A549 (cell line): ENCODE measurements around the gene PSMA4. TPM values are rescaled to one million over a fixed set of nuclear protein-coding genes. Genes with fewer than 3 reads are reported as not detected.

Experiments used
- ATAC-seq, 2 experiments: fragments of 200-7000 bp in 1 of 2; fragments of >200 bp in 1 of 2; cut with Nextera tagmentation in 1 of 2; cut with Tn5 transposase in 1 of 2; 3 replicates each; pipeline versions ENCODE4 v1.8.0 to v1.9.1; 2018 to 2020; ENCODE audit warnings: mild to moderate bottlenecking in 1 of 2, moderate library complexity in 1 of 2
- CTCF ChIA-PET: fragments of 300-600 bp; sonication (Branson Sonifier 250); formaldehyde crosslinking; extraction: SDS; loops from one replicate; lab custom pipeline; 2021; ENCODE audit warnings: antibody characterized with exemption, inconsistent platforms; lab: Yijun Ruan, JAX
- POLR2A ChIA-PET: fragments of 350-600 bp; formaldehyde crosslinking; extraction: SDS; loops from one replicate; lab custom pipeline; 2021; ENCODE audit warnings: antibody characterized with exemption, inconsistent platforms; lab: Yijun Ruan, JAX
- DNase-seq, 2 experiments: peaks; one replicate each; pipeline versions ENCODE4 v3.0.0 to v3.0.0-alpha.2; 2011 to 2016; ENCODE audit warnings: low read depth in 1 of 2, low spot score in 1 of 2
- FAIRE-seq: peaks from 2 replicates; lab custom pipeline; 2011; peaks lifted over from hg19 to GRCh38; lab: Jason Lieb, UNC
- H3K27ac ChIP-seq, 2 experiments: fragments of >200 bp; sonication (Bioruptor Twin); formaldehyde crosslinking; 3 replicates each; pipeline ENCODE4 v1.5.1; 2016 to 2017
- H3K4me1 ChIP-seq: fragments of >200 bp; sonication (Bioruptor Twin); formaldehyde crosslinking; 3 replicates; pipeline ENCODE4 v1.6.1; 2016
- H3K4me2 ChIP-seq: fragments of >200 bp; sonication (Bioruptor Twin); formaldehyde crosslinking; 3 replicates; pipeline ENCODE4 v1.6.1; 2016
- H3K4me3 ChIP-seq: fragments of >200 bp; sonication (Bioruptor Twin); formaldehyde crosslinking; 3 replicates; pipeline ENCODE4 v1.5.1; 2016
- H3K9me3 ChIP-seq: fragments of >200 bp; sonication (Bioruptor Twin); formaldehyde crosslinking; 3 replicates; pipeline ENCODE4 v1.6.1; 2016
- CBX2 ChIP-seq: fragments of 200-600 bp; sonication (generic); IDR thresholded peaks from 2 replicates; pipeline ENCODE4 v1.6.1; 2016; ENCODE audit warnings: low read depth, mild to moderate bottlenecking, borderline replicate concordance
- CBX8 ChIP-seq: fragments of 200-600 bp; sonication (generic); IDR thresholded peaks from 2 replicates; pipeline ENCODE4 v1.6.1; 2016
- CEBPB ChIP-seq, 2 experiments: fragments of >200 bp in 1 of 2; sonication (Bioruptor Twin) in 1 of 2; formaldehyde crosslinking in 1 of 2; IDR thresholded peaks; 2 replicates each; pipeline ENCODE4 v1.6.1; 2012 to 2016
- ELK1 ChIP-seq: fragments of 150-350 bp; IDR thresholded peaks from 2 replicates; pipeline ENCODE4 v1.6.1; 2014; ENCODE audit warnings: low read depth, mild to moderate bottlenecking, low read length
- FOSB ChIP-seq: fragments of 250-450 bp; sonication (Bioruptor Pico); IDR thresholded peaks from 2 replicates; pipeline ENCODE4 v1.5.0; 2020; ENCODE audit warnings: mild to moderate bottlenecking, moderate library complexity
- FOXS1 ChIP-seq: fragments of 250-450 bp; sonication (Bioruptor Pico); IDR thresholded peaks from 2 replicates; pipeline ENCODE4 v1.5.0; 2020; ENCODE audit warnings: mild to moderate bottlenecking, moderate library complexity
- GATA3 ChIP-seq: IDR thresholded peaks from 2 replicates; pipeline ENCODE4 v1.6.1; 2012; ENCODE audit warnings: borderline replicate concordance
- HEYL ChIP-seq: fragments of 250-450 bp; sonication (Bioruptor Pico); IDR thresholded peaks from 2 replicates; pipeline ENCODE4 v1.8.0; 2021; ENCODE audit warnings: mild to moderate bottlenecking, moderate library complexity
- HOXA7 ChIP-seq: fragments of 250-450 bp; sonication (Bioruptor Pico); IDR thresholded peaks from 2 replicates; pipeline ENCODE4 v1.5.0; 2020; ENCODE audit warnings: mild to moderate bottlenecking, moderate library complexity
- HOXB13 ChIP-seq: fragments of 250-450 bp; sonication (Bioruptor Pico); IDR thresholded peaks from 2 replicates; pipeline ENCODE4 v1.5.0; 2020; ENCODE audit warnings: low read depth, mild to moderate bottlenecking, moderate library complexity
- HOXB5 ChIP-seq: fragments of 250-450 bp; sonication (Bioruptor Pico); IDR thresholded peaks from 2 replicates; pipeline ENCODE4 v1.5.0; 2020; ENCODE audit warnings: mild to moderate bottlenecking, moderate library complexity
- KDM1A ChIP-seq: fragments of 200-600 bp; sonication (generic); IDR thresholded peaks from 2 replicates; pipeline ENCODE4 v1.6.1; 2016; ENCODE audit warnings: low read depth, mild to moderate bottlenecking
- NFE2L2 ChIP-seq: fragments of 150-350 bp; conservative IDR thresholded peaks from 2 replicates; pipeline ENCODE4 v1.6.1; 2014; ENCODE audit warnings: low read length
- NPAS2 ChIP-seq: fragments of 250-450 bp; sonication (Bioruptor Pico); IDR thresholded peaks from 2 replicates; pipeline ENCODE4 v1.8.0; 2022; ENCODE audit warnings: mild to moderate bottlenecking, moderate library complexity, borderline replicate concordance
- RAD21 ChIP-seq, 2 experiments: fragments of >200 bp in 1 of 2; sonication (Bioruptor Twin) in 1 of 2; formaldehyde crosslinking in 1 of 2; IDR thresholded peaks in 1 of 2; conservative IDR thresholded peaks in 1 of 2; 2 replicates in 1 of 2; 3 replicates in 1 of 2; pipeline ENCODE4 v1.6.1; 2012 to 2018; ENCODE audit warnings: inconsistent platforms in 1 of 2
- RCOR1 ChIP-seq: fragments of 150-350 bp; IDR thresholded peaks from 2 replicates; pipeline ENCODE4 v1.6.1; 2014; ENCODE audit warnings: antibody characterized with exemption, low read length, low read depth
- SMC3 ChIP-seq: fragments of >200 bp; sonication (Bioruptor Twin); formaldehyde crosslinking; IDR thresholded peaks from 3 replicates; pipeline ENCODE4 v1.6.1; 2018; ENCODE audit warnings: inconsistent platforms
- SREBF2 ChIP-seq: fragments of 450-650 bp; IDR thresholded peaks from 2 replicates; pipeline ENCODE4 v1.6.1; 2014; ENCODE audit warnings: mild to moderate bottlenecking, moderate library complexity
- USF2 ChIP-seq: fragments of 450-650 bp; IDR thresholded peaks from 2 replicates; pipeline ENCODE4 v1.6.1; 2014; ENCODE audit warnings: antibody characterized with exemption
- ZC3H11A ChIP-seq: fragments of 450-650 bp; IDR thresholded peaks from 2 replicates; pipeline ENCODE4 v1.6.1; 2014; ENCODE audit warnings: antibody characterized with exemption, mild to moderate bottlenecking
- ZFP36 ChIP-seq: fragments of 450-650 bp; IDR thresholded peaks from 2 replicates; pipeline ENCODE4 v1.6.1; 2014; ENCODE audit warnings: borderline replicate concordance; ENCODE audit not compliant: partially characterized antibody
- ZNF302 ChIP-seq: fragments of 250-450 bp; sonication (Bioruptor Pico); IDR thresholded peaks from 2 replicates; pipeline ENCODE4 v1.9.0; 2021; ENCODE audit warnings: inconsistent platforms, mild to moderate bottlenecking, moderate library complexity
- WGBS: methylation state at CpG from one replicate; pipeline ENCODE4 v1.1.6; 2017; ENCODE audit errors: missing lambda C conversion rate; 5-methylcytosine and 5-hydroxymethylcytosine counted together
- polyA plus RNA-seq, 4 experiments: library from polyadenylated mRNA; depleted of rRNA in 3 of 4; stranded (reverse); fragments of >200 nt; fragmentation: RNase III in 1 of 4; extraction: RNeasy Plus Mini Kit Qiagen cat#74134 plus additional on column Dnase treatment in 1 of 4; gene quantifications; 2 replicates in 3 of 4; 3 replicates in 1 of 4; pipeline ENCODE4 v1.2.3, GENCODE V29; 2011 to 2017
- TF ChIP-seq, protein P1 (sequence below): fragments of 250-450 bp; sonication (Bioruptor Pico); IDR thresholded peaks from 2 replicates; pipeline ENCODE4 v1.5.0; 2020; ENCODE audit warnings: low read depth, mild to moderate bottlenecking, moderate library complexity
- TF ChIP-seq, protein P2 (sequence below): fragments of 250-450 bp; sonication (Bioruptor Pico); IDR thresholded peaks from 2 replicates; pipeline ENCODE4 v1.5.0; 2021; ENCODE audit warnings: mild to moderate bottlenecking, moderate library complexity, borderline replicate concordance
- TF ChIP-seq, protein P3 (sequence below): fragments of 200-600 bp; sonication (generic); IDR thresholded peaks from 2 replicates; pipeline ENCODE4 v1.6.1; 2016; ENCODE audit warnings: antibody characterized with exemption, mild to moderate bottlenecking, moderate library complexity

The PSMA4 gene
- polyA plus RNA-seq, 2 of the 4 experiments (the other 2 are of a cell fraction), result 589 to 719 TPM

DNA sequence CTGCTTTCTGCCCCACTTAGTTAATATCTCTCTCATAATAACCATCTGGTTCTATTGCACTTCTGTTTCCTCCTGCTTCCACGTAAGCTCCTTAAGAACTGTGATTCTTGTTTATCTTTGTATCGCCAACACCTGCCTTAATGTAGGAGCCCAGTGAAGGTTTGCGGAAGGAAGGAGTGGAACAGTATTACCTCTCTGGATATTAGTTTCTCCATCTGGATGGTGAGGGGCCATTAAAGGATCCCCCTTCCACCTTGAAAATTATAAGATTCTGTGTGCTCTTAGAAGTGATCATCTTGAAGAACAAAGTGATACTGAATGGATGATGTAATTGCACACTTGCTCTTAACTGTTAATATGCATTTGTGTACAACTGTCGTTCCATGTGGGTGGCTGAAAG is 27.3 kb downstream of the PSMA4 start (continued):
- TF ChIP-seq USF2, result no peak
- no peak for TF ChIP-seq RAD21 (conservative IDR thresholded peaks at IDR 0.05 in 1 of 2, IDR thresholded peaks at IDR 0.05 in 1 of 2)
- no peak for TF ChIP-seq RCOR1
- TF ChIP-seq, protein P1, sequence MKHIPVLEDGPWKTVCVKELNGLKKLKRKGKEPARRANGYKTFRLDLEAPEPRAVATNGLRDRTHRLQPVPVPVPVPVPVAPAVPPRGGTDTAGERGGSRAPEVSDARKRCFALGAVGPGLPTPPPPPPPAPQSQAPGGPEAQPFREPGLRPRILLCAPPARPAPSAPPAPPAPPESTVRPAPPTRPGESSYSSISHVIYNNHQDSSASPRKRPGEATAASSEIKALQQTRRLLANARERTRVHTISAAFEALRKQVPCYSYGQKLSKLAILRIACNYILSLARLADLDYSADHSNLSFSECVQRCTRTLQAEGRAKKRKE (CRISPR knock-in tag), result no peak
- TF ChIP-seq ZFP36, result no peak
- no peak for TF ChIP-seq CBX8
- TF ChIP-seq CBX2, result no peak
- TF ChIP-seq FOSB (CRISPR knock-in tag), result no peak
- no peak for TF ChIP-seq HOXB13 (CRISPR knock-in tag)

GRCh38 chr15:78570710-78571109 is 30.5 kb downstream of the PSMA4 start:
- H3K9me3 ChIP-seq, result no peaks in the 10 kb centered on the region
- DNase-seq, result peak in 1 of 2 experiments; percentile 30
- 72% methylated on average over 2 of the region's 2 CpGs for WGBS
- ChIA-PET CTCF (no interaction called here), POLR2A (no interaction called here)
- H3K4me2 ChIP-seq, result no peak overlapping the region
- no peak for ATAC-seq
- TF ChIP-seq NPAS2 (no peak), RAD21 (conservative IDR thresholded peaks at IDR 0.05 in 1 of 2, IDR thresholded peaks at IDR 0.05 in 1 of 2) (no peak), ELK1 (no peak), SMC3 (no peak), ZC3H11A (no peak), HOXB5 (CRISPR knock-in tag) (no peak), ZNF302 (no peak), NFE2L2 (no peak), GATA3 (no peak), FOXS1 (no peak), HOXA7 (CRISPR knock-in tag) (no peak), HEYL (CRISPR knock-in tag) (no peak), SREBF2 (no peak), CEBPB (IDR thresholded peaks at IDR 0.05) (no peak), KDM1A (no peak)
- TF ChIP-seq, protein P2, sequence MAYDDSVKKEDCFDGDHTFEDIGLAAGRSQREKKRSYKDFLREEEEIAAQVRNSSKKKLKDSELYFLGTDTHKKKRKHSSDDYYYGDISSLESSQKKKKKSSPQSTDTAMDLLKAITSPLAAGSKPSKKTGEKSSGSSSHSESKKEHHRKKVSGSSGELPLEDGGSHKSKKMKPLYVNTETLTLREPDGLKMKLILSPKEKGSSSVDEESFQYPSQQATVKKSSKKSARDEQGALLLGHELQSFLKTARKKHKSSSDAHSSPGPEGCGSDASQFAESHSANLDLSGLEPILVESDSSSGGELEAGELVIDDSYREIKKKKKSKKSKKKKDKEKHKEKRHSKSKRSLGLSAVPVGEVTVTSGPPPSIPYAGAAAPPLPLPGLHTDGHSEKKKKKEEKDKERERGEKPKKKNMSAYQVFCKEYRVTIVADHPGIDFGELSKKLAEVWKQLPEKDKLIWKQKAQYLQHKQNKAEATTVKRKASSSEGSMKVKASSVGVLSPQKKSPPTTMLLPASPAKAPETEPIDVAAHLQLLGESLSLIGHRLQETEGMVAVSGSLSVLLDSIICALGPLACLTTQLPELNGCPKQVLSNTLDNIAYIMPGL (CRISPR knock-in tag), result no peak
- TF ChIP-seq, protein P3, sequence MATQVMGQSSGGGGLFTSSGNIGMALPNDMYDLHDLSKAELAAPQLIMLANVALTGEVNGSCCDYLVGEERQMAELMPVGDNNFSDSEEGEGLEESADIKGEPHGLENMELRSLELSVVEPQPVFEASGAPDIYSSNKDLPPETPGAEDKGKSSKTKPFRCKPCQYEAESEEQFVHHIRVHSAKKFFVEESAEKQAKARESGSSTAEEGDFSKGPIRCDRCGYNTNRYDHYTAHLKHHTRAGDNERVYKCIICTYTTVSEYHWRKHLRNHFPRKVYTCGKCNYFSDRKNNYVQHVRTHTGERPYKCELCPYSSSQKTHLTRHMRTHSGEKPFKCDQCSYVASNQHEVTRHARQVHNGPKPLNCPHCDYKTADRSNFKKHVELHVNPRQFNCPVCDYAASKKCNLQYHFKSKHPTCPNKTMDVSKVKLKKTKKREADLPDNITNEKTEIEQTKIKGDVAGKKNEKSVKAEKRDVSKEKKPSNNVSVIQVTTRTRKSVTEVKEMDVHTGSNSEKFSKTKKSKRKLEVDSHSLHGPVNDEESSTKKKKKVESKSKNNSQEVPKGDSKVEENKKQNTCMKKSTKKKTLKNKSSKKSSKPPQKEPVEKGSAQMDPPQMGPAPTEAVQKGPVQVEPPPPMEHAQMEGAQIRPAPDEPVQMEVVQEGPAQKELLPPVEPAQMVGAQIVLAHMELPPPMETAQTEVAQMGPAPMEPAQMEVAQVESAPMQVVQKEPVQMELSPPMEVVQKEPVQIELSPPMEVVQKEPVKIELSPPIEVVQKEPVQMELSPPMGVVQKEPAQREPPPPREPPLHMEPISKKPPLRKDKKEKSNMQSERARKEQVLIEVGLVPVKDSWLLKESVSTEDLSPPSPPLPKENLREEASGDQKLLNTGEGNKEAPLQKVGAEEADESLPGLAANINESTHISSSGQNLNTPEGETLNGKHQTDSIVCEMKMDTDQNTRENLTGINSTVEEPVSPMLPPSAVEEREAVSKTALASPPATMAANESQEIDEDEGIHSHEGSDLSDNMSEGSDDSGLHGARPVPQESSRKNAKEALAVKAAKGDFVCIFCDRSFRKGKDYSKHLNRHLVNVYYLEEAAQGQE, result no peak
- no peak overlapping the region for H3K27ac ChIP-seq
- H3K4me1 ChIP-seq, result peaks cover 10% of the 10 kb centered on the region; the same call in 2 of the 3 replicates
- H3K4me3 ChIP-seq, result no peak overlapping the region
- FAIRE-seq, result no peak
